Stimulated activated CD8-positive, alpha-beta memory T cell treated with anti-CD3 and anti-CD28 coated beads, Interleukin-2, amount 100 ng/mL, for 1 hour (primary cell): ENCODE measurements around the gene COX4I2.

ENCODE experiments used
- DNase-seq, 2 donors: peaks; one replicate each; pipeline ENCODE4 v3.0.0-alpha.2; 2020; ENCODE audit warnings: low read depth in 2 of 2

The COX4I2 gene

GRCh38 chr20:31677553-31678260 lies 40.0 kb downstream of the COX4I2 start:
- DNase-seq = no peak

- DNase-seq = no peak
Observed at GRCh38 chr20:31678389-31679356, 41.0 kb downstream of the COX4I2 start.

DNA sequence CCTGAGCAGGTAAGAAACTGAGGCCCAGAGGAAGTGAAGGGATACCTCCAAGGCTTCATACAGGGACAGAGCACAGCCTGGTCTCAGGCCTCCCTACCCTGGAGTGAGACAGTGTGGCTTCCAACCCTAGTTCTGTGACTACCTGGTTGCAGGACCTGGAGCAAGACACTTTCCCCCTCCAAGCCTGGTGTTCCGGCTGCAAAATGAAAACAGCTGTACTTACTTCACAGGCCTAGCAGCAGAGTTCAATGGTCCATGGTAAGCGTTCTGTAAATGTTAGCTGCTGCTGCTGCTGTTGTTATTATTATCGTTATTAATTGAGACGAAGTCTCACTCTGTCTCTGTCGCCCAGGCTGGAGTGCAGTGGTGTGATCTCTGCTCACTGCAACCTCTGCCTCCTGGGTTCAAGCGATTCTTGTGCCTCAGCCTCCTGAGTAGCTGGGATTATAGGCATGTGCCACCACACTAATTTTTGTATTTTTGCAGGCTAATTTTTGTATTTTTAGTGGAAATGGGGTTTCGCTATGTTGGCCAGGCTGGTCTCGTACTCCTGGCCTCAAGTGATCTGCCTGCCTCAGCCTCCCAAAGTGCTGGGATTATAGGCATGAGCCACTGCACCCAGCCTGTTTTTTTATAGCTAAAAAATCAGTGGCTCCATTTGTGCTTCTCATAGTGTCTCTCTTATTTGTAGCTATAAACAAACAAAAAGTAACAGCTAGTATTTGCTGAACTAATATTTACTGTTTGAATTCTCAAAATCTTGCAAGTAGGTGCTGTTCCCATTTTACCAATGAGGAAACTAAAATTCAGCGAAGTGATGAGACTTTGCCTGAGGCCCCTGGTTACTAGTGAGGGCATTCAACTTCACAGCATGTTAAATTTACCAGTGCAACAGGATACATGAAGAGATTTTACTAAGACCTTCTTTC lies 41.9 kb downstream of the COX4I2 start:
- no peak for DNase-seq

- DNase-seq = no peak
Observed at GRCh38 chr20:31680286-31681127, 42.8 kb downstream of the COX4I2 start.

DNA sequence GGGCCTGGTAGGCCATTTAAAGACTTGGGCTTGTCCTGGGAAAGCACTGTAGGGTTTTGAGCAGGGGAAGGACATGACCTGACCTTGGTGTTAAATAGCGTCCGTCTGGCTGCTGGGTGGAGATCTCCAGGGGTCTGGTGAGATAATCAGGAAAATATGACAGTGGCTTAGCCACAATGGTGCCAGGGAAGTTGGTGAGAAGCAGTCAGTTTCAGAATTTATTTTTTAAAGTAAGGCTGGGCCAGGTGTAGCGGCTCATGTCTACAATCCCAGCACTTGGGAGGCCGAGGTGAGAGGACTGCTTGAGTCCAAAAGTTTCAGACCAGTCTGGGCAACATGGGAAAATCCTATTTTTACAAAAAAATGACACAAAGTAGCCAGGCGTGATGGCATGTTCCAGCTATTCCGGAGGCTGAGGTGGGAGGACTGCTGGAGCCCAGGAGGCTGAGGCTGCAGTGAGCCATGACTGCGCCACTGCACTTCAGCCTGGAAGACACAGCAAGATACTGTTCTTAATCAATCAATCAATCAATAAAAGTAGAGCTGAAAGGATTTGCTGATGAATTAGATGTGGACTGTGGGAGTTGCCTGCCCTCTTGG lies 43.5 kb downstream of the COX4I2 start:
- no peak for DNase-seq

DNA sequence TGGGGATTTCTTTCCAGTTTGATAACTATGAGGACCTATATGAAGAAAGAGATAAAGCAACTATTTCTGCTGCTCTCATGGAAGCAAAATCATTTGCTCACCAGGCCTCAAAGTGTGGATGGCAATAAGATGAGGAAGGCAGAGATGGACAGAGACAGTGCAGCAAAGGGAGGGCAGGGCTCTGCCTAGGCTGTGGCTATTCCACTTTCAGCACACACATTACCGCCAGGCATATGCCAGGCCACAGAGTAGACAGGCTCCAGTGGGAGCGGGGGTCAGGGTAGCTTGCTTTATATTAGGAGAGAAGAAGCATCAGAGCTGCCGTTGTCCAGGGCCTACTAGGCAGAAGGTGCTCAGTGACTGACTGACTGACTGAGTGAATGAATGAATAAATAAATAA lies 44.1 kb downstream of the COX4I2 start:
- no peak for DNase-seq

GRCh38 chr20:31682352-31682751 lies 44.6 kb downstream of the COX4I2 start:
- no peak for DNase-seq

GRCh38 chr20:31682927-31683326 lies 45.2 kb downstream of the COX4I2 start:
- no peak for DNase-seq

DNA sequence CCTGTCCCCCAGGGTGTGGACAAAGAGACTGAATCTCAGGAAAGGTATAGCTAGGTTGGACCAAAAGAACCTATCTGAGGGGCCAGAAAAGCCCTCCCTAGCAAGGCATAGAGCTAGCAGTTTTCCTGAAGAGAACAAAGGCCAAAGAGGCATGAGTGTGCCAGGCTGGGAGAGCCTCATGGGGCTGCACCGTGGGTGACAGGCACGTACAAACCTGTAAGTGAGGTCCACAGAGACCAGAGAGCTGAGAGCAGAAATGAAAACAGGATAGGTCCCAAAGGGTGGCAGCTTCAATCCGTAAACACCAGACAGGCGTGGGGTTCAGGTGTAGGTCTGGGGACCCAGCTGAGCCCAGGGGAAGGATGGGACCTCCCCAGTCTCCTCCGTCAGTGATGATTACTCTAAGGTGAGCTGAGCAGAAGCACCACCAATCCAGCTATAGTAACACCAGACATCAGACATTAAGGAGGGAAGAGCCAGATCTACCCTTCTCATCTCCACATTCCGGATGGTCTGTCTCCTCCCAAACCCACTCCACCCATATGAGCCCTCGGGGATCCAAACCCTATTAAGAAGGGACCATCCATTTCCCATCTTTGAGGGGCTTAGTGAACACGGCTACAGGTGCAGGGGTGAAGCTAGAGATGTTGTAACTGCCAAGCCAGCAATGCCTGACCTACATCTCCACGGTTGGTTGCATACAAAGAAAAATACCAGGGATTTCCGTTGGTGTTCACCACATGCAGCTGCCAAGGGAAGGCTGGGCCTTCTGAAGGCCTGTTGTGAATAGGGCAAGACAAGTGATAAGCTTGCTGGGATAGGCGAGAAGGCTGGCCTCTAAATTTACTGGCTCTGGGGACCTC lies 46.7 kb downstream of the COX4I2 start:
- DNase-seq = no peak

GRCh38 chr20:31685853-31686643 lies 48.3 kb downstream of the COX4I2 start:
- DNase-seq = no peak

DNA sequence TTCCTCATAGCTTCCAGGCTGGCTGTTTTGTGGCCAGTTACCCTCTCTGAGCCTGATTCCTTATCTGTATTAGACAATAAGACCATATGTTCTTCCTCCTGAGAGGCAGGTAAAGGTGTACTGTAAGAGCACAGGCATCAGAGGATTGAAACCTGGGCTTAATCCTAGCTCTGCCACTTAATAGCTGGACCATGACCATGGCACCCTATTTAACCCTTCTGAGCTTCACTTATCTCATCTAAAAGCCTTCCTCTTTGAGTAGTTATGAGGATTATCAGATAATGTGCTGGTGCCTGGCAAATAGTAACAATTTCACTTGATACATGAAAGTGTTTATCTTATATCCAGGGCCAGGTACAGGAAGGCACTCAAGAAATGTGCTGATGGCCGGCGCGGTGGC lies 50.1 kb downstream of the COX4I2 start:
- no peak for DNase-seq

DNA sequence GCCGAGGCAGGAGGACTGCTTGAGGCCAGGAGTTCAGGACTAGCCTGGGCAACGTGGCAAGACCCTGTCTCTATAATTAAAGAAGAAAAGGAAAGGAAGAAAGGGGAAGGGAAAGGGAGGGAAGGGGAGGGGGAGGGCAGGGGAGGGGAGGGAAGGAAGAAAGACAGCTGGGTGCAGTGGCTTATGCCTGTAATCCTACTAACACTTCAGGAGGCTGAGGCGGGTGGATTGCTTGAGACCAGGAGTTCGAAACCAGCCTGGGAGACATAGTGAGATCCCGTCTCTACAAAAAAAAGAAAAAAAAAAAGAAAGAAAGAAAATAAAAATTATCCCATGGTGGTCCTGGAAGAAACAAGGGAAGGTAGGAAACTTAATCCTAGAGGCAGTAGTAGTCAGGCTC lies 51.4 kb downstream of the COX4I2 start:
- DNase-seq = no peak

GRCh38 chr20:31690124-31690666 lies 52.5 kb downstream of the COX4I2 start:
- no peak for DNase-seq

- DNase-seq = no peak
Observed at GRCh38 chr20:31691646-31692275, 54.0 kb downstream of the COX4I2 start.

GRCh38 chr20:31693402-31693801 lies 55.7 kb downstream of the COX4I2 start:
- DNase-seq = no peak

- no peak for DNase-seq
Observed at GRCh38 chr20:31693987-31694661, 56.4 kb downstream of the COX4I2 start.
